OCI-LY3 (cell line): ENCODE data around the gene UPF3B.

Source experiments
- CTCF ChIP-seq: fragments of 200-600, 300-600 bp; sonication (generic); IDR thresholded peaks from 2 replicates; pipeline ENCODE4 v1.5.1; 2014; ENCODE audit warnings: antibody characterized with exemption, low read length, low read depth
- EZH2phosphoT487 ChIP-seq: fragments of 200-600 bp; shearing (Covaris generic); IDR thresholded peaks from 2 replicates; pipeline ENCODE4 v1.6.1; 2018; ENCODE audit warnings: antibody characterized with exemption, mixed run types, low read depth

GRCh38 chrX:119880552-119881437 is 28.0 kb upstream of the UPF3B start:
- TF ChIP-seq EZH2phosphoT487 (no peak), CTCF (peak; percentile 61)
